SH-SY5Y (cell line): ENCODE results near the gene LRRTM4.

Source experiments
- GATA2 ChIP-seq: IDR thresholded peaks from 2 replicates; pipeline ENCODE4 v1.6.1; 2011; ENCODE audit warnings: mild to moderate bottlenecking, low read depth, low read length
- GATA3 ChIP-seq: IDR thresholded peaks from 2 replicates; pipeline ENCODE4 v1.6.1; 2011; ENCODE audit warnings: low read depth, mild to moderate bottlenecking, low read length, moderate library complexity

DNA sequence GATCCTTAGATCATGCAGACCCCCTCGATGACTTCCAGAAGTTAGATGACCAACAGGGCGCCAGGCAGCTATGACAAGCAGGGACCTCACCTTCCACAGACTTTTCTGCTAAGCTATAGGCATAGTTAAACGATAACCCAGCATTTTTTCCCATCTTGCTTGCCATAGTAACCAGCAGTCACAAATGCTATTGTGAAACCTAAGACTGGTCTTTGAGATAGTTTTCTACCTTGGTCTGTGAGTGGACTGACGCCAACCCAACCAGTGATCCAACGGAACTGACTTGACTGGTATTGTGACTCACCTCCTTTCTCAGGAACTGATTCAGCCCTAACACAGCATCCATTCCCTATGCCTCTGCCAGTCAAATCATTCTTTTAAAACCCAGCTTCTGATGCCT, 361.2 kb downstream of the LRRTM4 start:
- TF ChIP-seq GATA2, result no peak
- TF ChIP-seq GATA3, result no peak
